ENCODE data around the gene SAMHD1. TPM values are rescaled to one million over a fixed set of nuclear protein-coding genes. Genes with fewer than 3 reads are reported as not detected.
"Not testable (repeated sequence)": the region's sequence is repeated elsewhere in the genome, so short reads cannot be mapped to it uniquely, and the experiment has no call there.

SAMHD1 gene
- total RNA-seq, 2 experiments from 2014 or later: 10.6 to 20.8 TPM

- H3K36me3 ChIP-seq (ENCODE audit: insufficient read depth, low read length): peaks cover 19% of the 10 kb centered on the region; the same call in 1 of the 2 replicates
- CTCF ChIA-PET (ENCODE audit: unreplicated experiment): no interaction called here
- intact Hi-C loops (cut with micrococcal nuclease; ENCODE audit: unreplicated experiment): no loop called here
These were observed 34.3 kb downstream of the SAMHD1 start for GRCh38 chr20:36917240-36917639.

GRCh38 chr20:36916199-36916598 lies 35.3 kb downstream of the SAMHD1 start:
- no peak overlapping the region for H3K4me2 ChIP-seq (ENCODE audit: low read length)
- BruUV-seq (replicated peaks): no TSS peak
- H3K27ac ChIP-seq (ENCODE audit: low read depth, low read length, poor library complexity, severe bottlenecking): no peak overlapping the region
- H3K9me2 ChIP-seq (ENCODE audit: insufficient read depth, low read length): no peaks in the 10 kb centered on the region
- no peak overlapping the region for H2AFZ ChIP-seq (ENCODE audit: low read length)
- intact Hi-C loops (cut with micrococcal nuclease; ENCODE audit: unreplicated experiment): no loop called here
- no peaks in the 10 kb centered on the region for H3K4me1 ChIP-seq (ENCODE audit: insufficient read depth, low read length, poor library complexity, severe bottlenecking)
- POLR2A ChIA-PET: no interaction called here
- H3K4me3 ChIP-seq (ENCODE audit: low read depth, low read length, poor library complexity, severe bottlenecking): no peak overlapping the region
- no peak for DNase-seq (ENCODE audit: low spot score)
- H3K9me3 ChIP-seq (ENCODE audit: low read length): no peaks in the 10 kb centered on the region
- peaks cover 27% of the 10 kb centered on the region; the same call in 1 of the 2 replicates for H3K36me3 ChIP-seq (ENCODE audit: insufficient read depth, low read length)
- CTCF ChIA-PET (ENCODE audit: unreplicated experiment): no interaction called here
- no peak for TF ChIP-seq CTCF (conservative IDR thresholded peaks at IDR 0.05; ENCODE audit: low read length)
- TF ChIP-seq EZH2phosphoT487 (IDR thresholded peaks at IDR 0.05; ENCODE audit: borderline replicate concordance, low read depth, low read length): no peak
- no peaks in the 10 kb centered on the region for H4K20me1 ChIP-seq (ENCODE audit: insufficient read depth, low read length)
- no peaks in the 10 kb centered on the region for H3K79me2 ChIP-seq (ENCODE audit: insufficient read depth, low read depth, low read length)

More at GRCh38 chr20:36917240-36917639, 34.3 kb downstream of the SAMHD1 start:
- POLR2A ChIA-PET: no interaction called here
- Histone ChIP-seq H4K20me1 (ENCODE audit: insufficient read depth, low read length) (no peaks in the 10 kb centered on the region), H3K4me3 (ENCODE audit: low read depth, low read length, poor library complexity, severe bottlenecking) (no peak overlapping the region), H3K79me2 (ENCODE audit: insufficient read depth, low read depth, low read length) (no peaks in the 10 kb centered on the region), H3K27ac (ENCODE audit: low read depth, low read length, poor library complexity, severe bottlenecking) (no peak overlapping the region), H3K9me2 (ENCODE audit: insufficient read depth, low read length) (no peaks in the 10 kb centered on the region), H3K9me3 (ENCODE audit: low read length) (no peaks in the 10 kb centered on the region), H3K4me1 (ENCODE audit: insufficient read depth, low read length, poor library complexity, severe bottlenecking) (no peaks in the 10 kb centered on the region), H3K4me2 (ENCODE audit: low read length) (no peak overlapping the region), H2AFZ (ENCODE audit: low read length) (no peak overlapping the region)
- BruUV-seq (replicated peaks): no TSS peak
- no peak for DNase-seq (ENCODE audit: low spot score)
- no peak for TF ChIP-seq CTCF (conservative IDR thresholded peaks at IDR 0.05; ENCODE audit: low read length)
- TF ChIP-seq EZH2phosphoT487 (IDR thresholded peaks at IDR 0.05; ENCODE audit: borderline replicate concordance, low read depth, low read length): no peak

- no peak overlapping the region for H3K4me2 ChIP-seq (ENCODE audit: low read length)
- H2AFZ ChIP-seq (ENCODE audit: low read length): no peak overlapping the region
- H3K4me1 ChIP-seq (ENCODE audit: insufficient read depth, low read length, poor library complexity, severe bottlenecking): no peaks in the 10 kb centered on the region
- no peak overlapping the region for H3K27ac ChIP-seq (ENCODE audit: low read depth, low read length, poor library complexity, severe bottlenecking)
- peak; percentile 38 for DNase-seq (ENCODE audit: low spot score)
- H4K20me1 ChIP-seq (ENCODE audit: insufficient read depth, low read length): no peaks in the 10 kb centered on the region
- intact Hi-C loops (cut with micrococcal nuclease; ENCODE audit: unreplicated experiment): no loop called here
- TF ChIP-seq CTCF (conservative IDR thresholded peaks at IDR 0.05; ENCODE audit: low read length): no peak
- TF ChIP-seq EZH2phosphoT487 (IDR thresholded peaks at IDR 0.05; ENCODE audit: borderline replicate concordance, low read depth, low read length): no peak
- H3K9me3 ChIP-seq (ENCODE audit: low read length): no peaks in the 10 kb centered on the region
- BruUV-seq (replicated peaks): no TSS peak
- CTCF ChIA-PET (ENCODE audit: unreplicated experiment): no interaction called here
- H3K9me2 ChIP-seq (ENCODE audit: insufficient read depth, low read length): no peaks in the 10 kb centered on the region
- H3K79me2 ChIP-seq (ENCODE audit: insufficient read depth, low read depth, low read length): no peaks in the 10 kb centered on the region
- H3K36me3 ChIP-seq (ENCODE audit: insufficient read depth, low read length): peaks cover 32% of the 10 kb centered on the region
- POLR2A ChIA-PET: interaction anchor here (1.1 kb wide), 1 partner anchor 11 kb away, joined by 3 read pairs; no protein-coding TSS in a partner anchor
- no peak overlapping the region for H3K4me3 ChIP-seq (ENCODE audit: low read depth, low read length, poor library complexity, severe bottlenecking)
These were observed 42.9 kb downstream of the SAMHD1 start for GRCh38 chr20:36908603-36909002.

- DNase-seq (ENCODE audit: low spot score); H3K79me2 ChIP-seq (ENCODE audit: insufficient read depth, low read depth, low read length); BruUV-seq (replicated peaks); H3K9me3 ChIP-seq (ENCODE audit: low read length); H3K4me2 ChIP-seq (ENCODE audit: low read length); H3K9me2 ChIP-seq (ENCODE audit: insufficient read depth, low read length); H4K20me1 ChIP-seq (ENCODE audit: insufficient read depth, low read length); CTCF ChIA-PET (ENCODE audit: unreplicated experiment); intact Hi-C loops (cut with micrococcal nuclease; ENCODE audit: unreplicated experiment); H3K4me1 ChIP-seq (ENCODE audit: insufficient read depth, low read length, poor library complexity, severe bottlenecking); POLR2A ChIA-PET; H3K27ac ChIP-seq (ENCODE audit: low read depth, low read length, poor library complexity, severe bottlenecking); H3K4me3 ChIP-seq (ENCODE audit: low read depth, low read length, poor library complexity, severe bottlenecking); H2AFZ ChIP-seq (ENCODE audit: low read length): not testable (repeated sequence)
- peaks cover 23% of the 10 kb centered on the region for H3K36me3 ChIP-seq (ENCODE audit: insufficient read depth, low read length)
These were observed 45.4 kb downstream of the SAMHD1 start for GRCh38 chr20:36906086-36906485.
